SH-SY5Y (cell line): Measurements from ENCODE around the gene TNFSF18.

ENCODE experiments used
- GATA2 ChIP-seq: IDR thresholded peaks from 2 replicates; pipeline ENCODE4 v1.6.1; 2011; ENCODE audit warnings: mild to moderate bottlenecking, low read depth, low read length
- GATA3 ChIP-seq: IDR thresholded peaks from 2 replicates; pipeline ENCODE4 v1.6.1; 2011; ENCODE audit warnings: low read depth, mild to moderate bottlenecking, low read length, moderate library complexity

The TNFSF18 gene

DNA sequence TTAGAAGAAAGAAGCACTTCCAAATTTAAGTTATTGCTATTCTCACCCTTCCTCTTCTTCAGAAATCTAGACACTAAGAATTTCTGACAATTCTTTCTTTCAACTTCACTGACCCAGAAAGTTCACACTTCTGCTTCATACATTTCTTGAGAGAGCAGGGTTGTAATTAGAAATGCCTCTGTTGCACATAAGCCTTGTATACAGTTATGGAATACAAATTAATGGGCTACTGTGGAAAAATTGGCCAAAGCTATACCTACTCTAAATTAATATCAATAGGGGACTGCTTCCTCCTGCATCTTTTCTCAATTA lies 1.5 kb downstream of the TNFSF18 start:
- no peak for TF ChIP-seq GATA2

DNA sequence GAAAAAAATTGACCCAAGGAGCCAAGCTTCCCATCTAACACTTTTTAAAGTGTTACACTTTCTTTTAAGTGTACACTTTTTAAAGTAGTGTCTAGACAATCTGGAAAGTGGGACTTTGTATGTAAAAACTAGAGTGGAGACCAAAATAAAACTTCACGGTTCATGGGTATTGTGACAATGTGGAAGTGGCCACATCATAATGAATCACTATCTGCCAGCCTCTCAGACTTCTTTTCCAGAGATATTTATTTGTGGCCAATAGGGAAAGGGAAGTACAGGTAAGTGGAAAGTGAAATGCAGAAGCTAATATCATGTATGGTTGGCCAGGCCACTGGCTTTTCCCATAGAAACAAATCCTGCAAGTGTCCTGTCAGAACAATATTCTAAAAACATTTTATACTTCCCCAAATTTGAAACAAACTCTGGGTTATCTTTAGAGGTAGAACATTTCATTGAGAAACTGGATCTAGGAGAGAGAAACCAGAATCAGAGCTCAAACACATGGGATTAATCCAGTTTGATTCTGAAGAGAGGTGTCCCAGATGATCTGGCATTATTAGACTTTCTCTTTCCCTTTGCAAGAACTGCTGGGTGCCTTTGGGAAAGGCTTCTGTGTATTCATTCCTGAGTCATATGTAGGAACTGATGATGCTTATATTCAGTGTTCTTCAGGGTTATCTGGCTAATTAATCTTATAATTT lies 2.0 kb downstream of the TNFSF18 start:
- TF ChIP-seq GATA3 = no peak
- no peak for TF ChIP-seq GATA2

- TF ChIP-seq GATA3 (no peak), GATA2 (no peak)
Measured at GRCh38 chr1:173044656-173045055, 6.1 kb downstream of the TNFSF18 start.

DNA sequence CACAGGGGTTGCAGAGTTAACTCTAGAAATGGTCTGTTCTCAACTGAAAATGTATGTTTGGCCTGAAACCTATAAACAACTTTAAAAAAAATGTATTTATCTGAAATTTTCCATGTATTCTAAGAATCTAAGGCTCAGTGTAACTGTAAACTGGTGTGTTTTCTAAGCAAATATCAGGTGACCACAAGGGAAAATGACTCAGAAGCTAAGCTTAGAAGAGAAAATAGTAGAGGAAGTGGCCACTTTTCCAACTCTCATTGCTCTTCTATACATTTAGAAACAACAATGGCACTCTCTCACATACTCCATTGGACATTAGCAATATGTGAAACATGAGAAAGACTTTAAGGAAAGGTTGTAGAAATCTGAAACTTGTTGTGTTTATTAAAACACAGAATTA lies 7.5 kb downstream of the TNFSF18 start:
- TF ChIP-seq GATA2 (no peak), GATA3 (no peak)

DNA sequence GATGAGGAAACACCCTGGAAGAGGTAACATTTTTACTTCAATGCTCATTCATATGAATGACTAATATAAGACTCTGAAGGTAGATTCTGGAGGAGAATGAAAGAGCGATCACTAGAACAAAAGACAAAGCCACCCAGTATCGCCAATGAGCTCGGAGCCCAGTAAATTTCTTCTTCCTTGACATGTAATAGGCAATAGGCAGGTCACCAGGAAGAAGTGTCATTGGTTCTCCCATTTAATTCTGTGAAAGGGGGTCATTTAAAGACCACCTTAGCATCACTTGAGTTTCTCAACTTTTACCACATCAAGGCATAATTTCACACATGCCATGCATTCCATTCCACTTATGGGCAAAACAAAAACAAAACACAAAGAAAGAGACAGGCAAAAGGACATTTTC lies 7.9 kb downstream of the TNFSF18 start:
- TF ChIP-seq GATA3 = no peak
- no peak for TF ChIP-seq GATA2

DNA sequence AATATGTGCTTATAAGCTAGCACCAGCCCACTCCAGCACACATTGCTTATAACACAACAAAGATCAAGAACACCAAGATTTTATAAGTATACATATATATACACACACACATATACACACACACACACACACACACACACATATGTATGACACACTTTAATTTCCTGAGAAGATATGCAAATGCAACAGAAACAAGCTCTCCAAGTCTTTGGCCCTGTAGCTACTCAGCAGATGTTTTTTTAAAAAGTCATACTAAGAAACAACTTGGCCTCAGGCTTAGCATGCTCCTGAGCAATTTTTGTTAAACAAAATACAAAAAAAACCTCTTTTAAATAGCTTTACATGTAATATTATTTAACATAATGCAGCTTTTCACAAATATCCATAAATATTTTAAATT lies 11.1 kb downstream of the TNFSF18 start:
- TF ChIP-seq GATA3 (no peak), GATA2 (no peak)

- no peak for TF ChIP-seq GATA2
- TF ChIP-seq GATA3 = no peak
Measured at GRCh38 chr1:173038875-173039554, 11.7 kb downstream of the TNFSF18 start.

- TF ChIP-seq GATA3 (no peak), GATA2 (no peak)
Measured at GRCh38 chr1:173024543-173024942, 26.2 kb downstream of the TNFSF18 start.

GRCh38 chr1:173023343-173023742 lies 27.4 kb downstream of the TNFSF18 start:
- no peak for TF ChIP-seq GATA3
- TF ChIP-seq GATA2 = no peak

GRCh38 chr1:173020138-173020750 lies 30.5 kb downstream of the TNFSF18 start:
- no peak for TF ChIP-seq GATA3
- no peak for TF ChIP-seq GATA2

DNA sequence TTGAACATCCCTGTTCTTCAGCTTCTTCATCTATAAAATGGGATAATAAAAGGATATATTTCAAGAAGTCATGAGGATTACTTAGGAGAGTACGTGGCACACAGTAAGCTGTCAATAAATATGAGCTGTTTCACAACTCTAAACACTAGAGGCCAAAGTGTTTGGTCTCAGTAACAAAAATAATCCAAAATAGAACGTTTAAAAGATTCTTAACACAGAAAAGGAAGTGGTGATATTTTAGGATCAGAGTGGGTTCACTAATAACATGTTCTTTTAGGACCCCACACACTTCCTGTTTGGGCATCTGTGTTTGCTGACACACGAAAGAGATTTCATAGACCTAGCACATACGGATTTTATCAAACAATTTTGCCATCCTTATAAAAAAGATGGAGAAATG lies 32.9 kb downstream of the TNFSF18 start:
- TF ChIP-seq GATA2 (no peak), GATA3 (no peak)

- TF ChIP-seq GATA2 (no peak), GATA3 (no peak)
Measured at GRCh38 chr1:173016419-173016818, 34.3 kb downstream of the TNFSF18 start.

GRCh38 chr1:173015629-173016028 lies 35.1 kb downstream of the TNFSF18 start:
- no peak for TF ChIP-seq GATA2
- TF ChIP-seq GATA3 = no peak

- TF ChIP-seq GATA2 (no peak), GATA3 (no peak)
Measured at GRCh38 chr1:173014160-173014559, 36.6 kb downstream of the TNFSF18 start.

DNA sequence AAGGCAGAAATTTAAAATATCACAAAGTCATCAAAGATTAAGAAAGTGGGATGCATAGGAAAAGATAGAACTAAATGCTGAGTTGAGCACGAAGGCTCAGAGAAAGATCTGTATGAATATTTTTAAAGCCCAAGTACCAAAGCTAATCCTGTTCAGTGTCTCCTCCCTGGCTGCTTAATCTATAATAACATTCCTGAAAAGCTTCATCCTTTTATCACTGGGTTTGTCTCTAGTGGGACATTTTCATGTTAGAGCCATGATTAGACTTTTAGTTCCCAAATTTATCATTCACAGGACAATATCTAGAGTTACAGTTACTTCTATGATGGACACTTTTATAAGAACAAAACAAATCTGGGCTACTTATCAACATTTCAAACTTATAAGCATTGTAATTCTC lies 38.6 kb downstream of the TNFSF18 start:
- TF ChIP-seq GATA3 = no peak
- TF ChIP-seq GATA2 = no peak

GRCh38 chr1:173009597-173009996 lies 41.1 kb downstream of the TNFSF18 start:
- no peak for TF ChIP-seq GATA2
- no peak for TF ChIP-seq GATA3
